ENCODE data around the gene TSSK2.
"Not testable (repeated sequence)": the region's sequence is repeated elsewhere in the genome, so short reads cannot be mapped to it uniquely, and the experiment has no call there.

The TSSK2 gene

DNA sequence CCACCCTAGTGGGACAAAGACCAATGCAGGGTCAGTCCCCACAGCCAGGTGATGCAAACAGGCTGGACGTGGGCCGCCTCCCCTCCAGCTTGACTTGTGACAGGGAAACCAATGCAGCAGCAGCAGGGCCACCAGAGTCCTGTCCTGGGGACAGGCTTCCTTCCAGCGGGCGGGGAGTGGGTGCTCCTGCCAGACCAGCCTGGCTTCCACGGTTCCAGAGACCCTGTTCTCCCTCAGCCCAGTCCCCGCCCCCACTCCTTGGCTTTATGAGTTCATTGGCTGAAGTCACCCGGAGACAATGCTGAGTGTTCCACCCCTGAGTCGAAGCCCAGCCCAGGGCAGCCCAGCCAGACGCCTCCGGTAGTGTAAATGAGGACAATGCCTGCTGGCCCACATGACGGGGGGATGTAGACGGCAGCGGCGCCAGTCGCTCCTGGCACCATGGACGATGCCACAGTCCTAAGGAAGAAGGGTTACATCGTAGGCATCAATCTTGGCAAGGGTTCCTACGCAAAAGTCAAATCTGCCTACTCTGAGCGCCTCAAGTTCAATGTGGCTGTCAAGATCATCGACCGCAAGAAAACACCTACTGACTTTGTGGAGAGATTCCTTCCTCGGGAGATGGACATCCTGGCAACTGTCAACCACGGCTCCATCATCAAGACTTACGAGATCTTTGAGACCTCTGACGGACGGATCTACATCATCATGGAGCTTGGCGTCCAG, at the start of gene TSSK2:
Gene TSSK2 (plus strand): TSS at position 350 of the 726 bp plus-strand sequence. CDS start 92 bp downstream, at position 442.
- peaks cover 8% of the 10 kb centered on the region; the same call in 1 of the 2 replicates for H3K36me3 ChIP-seq (ENCODE audit: insufficient read depth, low read length)
- no peak within 1 kb of the TSS for H3K4me3 ChIP-seq
- no peak for DNase-seq (ENCODE audit: low read depth, low spot score)
- TF ChIP-seq POLR2AphosphoS5 (IDR thresholded peaks at IDR 0.05; ENCODE audit: borderline replicate concordance, low read depth, low read length) (no peak), EZH2 (IDR thresholded peaks at IDR 0.05) (no peak), FOXP2 (optimal IDR thresholded peaks at IDR 0.05; ENCODE audit: control extremely low read depth, extremely low read length, insufficient read depth) (no peak)
- H3K27ac ChIP-seq = no peak within 1 kb of the TSS
- H3K9me3 ChIP-seq (ENCODE audit: low read depth, low read length) = no peaks in the 10 kb centered on the region
- no peak within 1 kb of the TSS for H3K9ac ChIP-seq (ENCODE audit: insufficient read length)

DNA sequence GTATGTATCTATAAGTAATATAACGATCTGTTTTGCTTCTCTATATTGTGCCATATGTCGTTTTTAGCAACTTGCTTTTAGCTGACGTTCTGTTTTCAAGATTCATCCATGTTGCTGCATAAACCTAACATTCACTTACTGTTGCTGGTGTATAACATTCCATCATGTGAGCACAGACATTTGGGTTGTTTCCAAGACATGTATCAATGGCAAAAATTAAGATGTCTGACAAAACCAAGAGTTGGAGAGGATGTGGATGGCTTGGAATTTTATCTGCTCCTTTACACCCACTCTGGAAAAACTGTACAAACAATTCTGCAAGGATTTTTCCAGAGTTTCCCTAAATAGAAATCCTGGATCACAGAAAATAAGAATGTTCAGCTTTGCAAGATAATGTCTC, 49.8 kb upstream of the TSSK2 start:
- Histone ChIP-seq H3K27ac (no peak overlapping the region), H3K9me3 (ENCODE audit: low read depth, low read length) (no peaks in the 10 kb centered on the region), H3K9ac (ENCODE audit: insufficient read length) (no peak overlapping the region), H3K4me3 (no peak overlapping the region), H3K36me3 (ENCODE audit: insufficient read depth, low read length) (no peaks in the 10 kb centered on the region; the same call in 1 of the 2 replicates)
- TF ChIP-seq FOXP2 (optimal IDR thresholded peaks at IDR 0.05; ENCODE audit: control extremely low read depth, extremely low read length, insufficient read depth) = no peak
- TF ChIP-seq POLR2AphosphoS5 (IDR thresholded peaks at IDR 0.05; ENCODE audit: borderline replicate concordance, low read depth, low read length) = no peak
- no peak for TF ChIP-seq EZH2 (IDR thresholded peaks at IDR 0.05)
- DNase-seq (ENCODE audit: low read depth, low spot score) = no peak

DNA sequence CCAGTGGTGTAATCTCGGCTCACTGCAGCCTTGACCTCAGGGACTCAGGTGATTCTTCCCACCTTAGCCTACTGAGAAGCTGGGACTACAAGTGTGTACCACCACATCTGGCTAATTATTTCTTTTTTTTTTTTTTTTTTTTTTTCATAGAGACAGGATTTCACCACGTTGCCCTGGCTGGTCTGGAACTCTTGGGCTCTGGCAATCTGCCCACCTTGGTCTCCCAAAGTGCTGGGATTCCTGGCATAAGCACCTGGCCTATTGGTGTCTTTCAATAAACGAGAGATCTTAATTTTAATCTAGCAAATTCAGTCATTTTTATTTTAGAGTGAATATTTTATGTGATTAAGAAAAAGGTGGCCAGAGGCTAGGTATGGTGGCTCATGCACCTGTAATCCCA, 49.0 kb upstream of the TSSK2 start:
- TF ChIP-seq FOXP2 (optimal IDR thresholded peaks at IDR 0.05; ENCODE audit: control extremely low read depth, extremely low read length, insufficient read depth) = no peak
- TF ChIP-seq EZH2 (IDR thresholded peaks at IDR 0.05) = no peak
- no peak for TF ChIP-seq POLR2AphosphoS5 (IDR thresholded peaks at IDR 0.05; ENCODE audit: borderline replicate concordance, low read depth, low read length)

DNA sequence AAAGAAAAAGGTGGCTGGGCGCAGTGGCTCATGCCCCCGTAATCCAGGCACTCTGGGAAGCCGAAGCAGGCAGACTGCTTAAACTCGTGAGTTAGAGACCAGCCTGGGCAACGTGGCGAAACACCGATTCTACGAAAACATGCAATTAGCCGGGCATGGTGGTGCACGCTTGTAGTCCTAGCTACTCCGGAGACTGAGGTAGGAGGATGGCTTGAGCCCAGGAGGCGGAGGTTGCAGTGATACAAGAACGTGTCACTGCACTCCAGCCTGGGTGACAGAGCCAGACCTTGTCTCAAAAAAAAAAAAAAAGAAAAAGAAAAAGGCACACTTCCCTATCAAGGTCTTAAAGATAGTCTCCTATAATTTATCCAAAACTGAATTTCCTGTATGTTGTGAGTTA, 48.3 kb upstream of the TSSK2 start:
- Histone ChIP-seq H3K36me3 (ENCODE audit: insufficient read depth, low read length) (no peaks in the 10 kb centered on the region; the same call in 1 of the 2 replicates), H3K9ac (ENCODE audit: insufficient read length) (no peak overlapping the region), H3K27ac (no peak overlapping the region), H3K4me3 (no peak overlapping the region), H3K9me3 (ENCODE audit: low read depth, low read length) (no peaks in the 10 kb centered on the region)
- DNase-seq (ENCODE audit: low read depth, low spot score) = no peak
- no peak for TF ChIP-seq FOXP2 (optimal IDR thresholded peaks at IDR 0.05; ENCODE audit: control extremely low read depth, extremely low read length, insufficient read depth)
- no peak for TF ChIP-seq EZH2 (IDR thresholded peaks at IDR 0.05)
- TF ChIP-seq POLR2AphosphoS5 (IDR thresholded peaks at IDR 0.05; ENCODE audit: borderline replicate concordance, low read depth, low read length) = no peak

More for the DNA sequence above, 49.0 kb upstream of the TSSK2 start:
- no peak for DNase-seq (ENCODE audit: low read depth, low spot score)
- Histone ChIP-seq H3K27ac (no peak overlapping the region), H3K9ac (ENCODE audit: insufficient read length) (no peak overlapping the region), H3K9me3 (ENCODE audit: low read depth, low read length) (no peaks in the 10 kb centered on the region), H3K36me3 (ENCODE audit: insufficient read depth, low read length) (no peaks in the 10 kb centered on the region; the same call in 1 of the 2 replicates), H3K4me3 (no peak overlapping the region)

DNA sequence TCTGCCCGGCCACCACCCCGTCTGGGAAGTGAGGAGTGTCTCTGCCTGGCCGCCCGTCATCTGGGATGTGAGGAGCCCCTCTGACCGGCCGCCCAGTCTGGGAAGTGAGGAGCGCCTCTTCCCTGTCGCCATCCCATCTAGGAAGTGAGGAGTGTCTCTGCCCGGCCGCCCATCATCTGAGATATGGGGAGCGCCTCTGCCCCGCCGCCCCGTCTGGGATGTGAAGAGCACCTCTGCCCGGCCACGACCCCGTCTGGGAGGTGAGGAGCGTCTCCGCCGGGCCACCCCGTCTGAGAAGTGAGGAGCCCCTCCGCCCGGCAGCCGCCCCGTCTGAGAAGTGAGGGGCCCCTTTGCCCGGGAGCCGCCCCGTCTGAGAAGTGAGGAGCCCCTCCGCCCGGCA, 47.0 kb upstream of the TSSK2 start:
- DNase-seq (ENCODE audit: low read depth, low spot score) = not testable (repeated sequence)

DNA sequence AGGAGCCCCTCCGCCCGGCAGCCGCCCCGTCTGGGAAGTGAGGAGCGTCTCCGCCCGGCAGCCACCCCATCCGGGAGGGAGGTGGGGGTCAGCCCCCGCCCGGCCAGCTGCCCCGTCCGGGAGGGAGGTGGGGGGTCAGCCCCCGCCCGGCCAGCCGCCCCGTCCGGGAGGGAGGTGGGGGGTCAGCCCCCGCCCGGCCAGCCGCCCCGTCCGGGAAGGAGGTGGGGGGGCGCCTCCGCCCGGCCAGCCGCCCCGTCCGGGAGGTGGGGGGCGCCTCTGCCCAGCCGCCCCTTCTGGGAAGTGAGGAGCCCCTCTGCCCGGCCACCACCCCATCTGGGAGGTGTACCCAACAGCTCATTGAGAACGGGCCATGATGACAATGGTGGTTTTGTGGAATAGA, 46.5 kb upstream of the TSSK2 start:
- H3K9ac ChIP-seq (ENCODE audit: insufficient read length); H3K9me3 ChIP-seq (ENCODE audit: low read depth, low read length); H3K27ac ChIP-seq: not testable (repeated sequence)

More for the DNA sequence above, 47.0 kb upstream of the TSSK2 start:
- H3K27ac ChIP-seq; H3K9ac ChIP-seq (ENCODE audit: insufficient read length); H3K9me3 ChIP-seq (ENCODE audit: low read depth, low read length); H3K4me3 ChIP-seq; H3K36me3 ChIP-seq (ENCODE audit: insufficient read depth, low read length): not testable (repeated sequence)

DNA sequence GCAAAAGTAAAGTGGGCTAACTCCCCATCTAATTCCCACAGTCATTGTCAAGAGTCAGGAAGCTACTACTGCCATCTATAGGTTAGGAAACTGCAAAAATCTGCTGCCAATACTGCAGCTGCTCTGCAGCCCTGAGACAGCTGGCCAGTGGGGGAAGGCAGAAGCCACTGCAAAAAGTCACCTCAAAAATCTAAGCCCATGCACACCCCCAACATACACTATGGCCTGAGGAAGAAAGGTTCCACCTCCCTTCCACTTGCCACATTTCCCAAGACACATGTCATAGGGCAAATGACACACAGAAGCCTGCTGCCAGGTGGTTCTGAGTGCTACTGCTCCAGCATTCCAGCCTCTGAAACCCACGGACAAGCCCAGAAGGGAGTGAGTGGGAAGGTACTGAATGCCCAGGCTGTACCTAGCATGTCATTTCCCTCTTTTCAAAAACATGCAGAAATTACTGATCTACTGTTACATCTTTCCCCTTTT, 45.8 kb upstream of the TSSK2 start:
- no peak for TF ChIP-seq FOXP2 (optimal IDR thresholded peaks at IDR 0.05; ENCODE audit: control extremely low read depth, extremely low read length, insufficient read depth)
- TF ChIP-seq EZH2 (IDR thresholded peaks at IDR 0.05) = no peak
- TF ChIP-seq POLR2AphosphoS5 (IDR thresholded peaks at IDR 0.05; ENCODE audit: borderline replicate concordance, low read depth, low read length) = no peak
- no peaks in the 10 kb centered on the region; the same call in 1 of the 2 replicates for H3K36me3 ChIP-seq (ENCODE audit: insufficient read depth, low read length)
- H3K27ac ChIP-seq = no peak overlapping the region
- no peak overlapping the region for H3K4me3 ChIP-seq
- H3K9ac ChIP-seq (ENCODE audit: insufficient read length) = no peak overlapping the region
- H3K9me3 ChIP-seq (ENCODE audit: low read depth, low read length) = no peaks in the 10 kb centered on the region
- no peak for DNase-seq (ENCODE audit: low read depth, low spot score)

More for the DNA sequence above, 46.5 kb upstream of the TSSK2 start:
- not testable (repeated sequence) for H3K36me3 ChIP-seq (ENCODE audit: insufficient read depth, low read length); H3K4me3 ChIP-seq; DNase-seq (ENCODE audit: low read depth, low spot score)

DNA sequence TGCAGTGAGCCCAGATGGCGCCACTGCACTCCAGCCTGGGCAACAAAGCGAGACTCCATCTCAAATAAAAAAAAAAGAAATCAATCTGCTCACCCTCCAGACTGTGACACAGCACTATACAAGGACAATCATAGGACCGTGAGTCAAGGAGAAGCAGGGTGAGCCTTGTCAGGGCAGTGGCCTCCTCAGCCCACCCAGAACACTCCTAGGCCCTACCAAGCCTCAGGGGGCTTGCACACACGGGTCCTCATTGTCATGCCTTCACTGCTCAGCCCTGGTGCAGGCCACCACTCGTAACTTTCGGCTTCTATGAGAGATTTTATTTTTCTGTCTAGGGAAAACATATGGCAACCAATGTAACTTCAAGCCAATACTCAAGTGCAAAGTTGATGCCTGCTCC, 44.7 kb upstream of the TSSK2 start:
- no peaks in the 10 kb centered on the region for H3K9me3 ChIP-seq (ENCODE audit: low read depth, low read length)
- no peak overlapping the region for H3K9ac ChIP-seq (ENCODE audit: insufficient read length)
- H3K27ac ChIP-seq = no peak overlapping the region
- no peak overlapping the region for H3K4me3 ChIP-seq
- TF ChIP-seq FOXP2 (optimal IDR thresholded peaks at IDR 0.05; ENCODE audit: control extremely low read depth, extremely low read length, insufficient read depth) = no peak
- no peak for TF ChIP-seq EZH2 (IDR thresholded peaks at IDR 0.05)
- TF ChIP-seq POLR2AphosphoS5 (IDR thresholded peaks at IDR 0.05; ENCODE audit: borderline replicate concordance, low read depth, low read length) = no peak
- H3K36me3 ChIP-seq (ENCODE audit: insufficient read depth, low read length) = no peaks in the 10 kb centered on the region; the same call in 1 of the 2 replicates
- no peak for DNase-seq (ENCODE audit: low read depth, low spot score)

DNA sequence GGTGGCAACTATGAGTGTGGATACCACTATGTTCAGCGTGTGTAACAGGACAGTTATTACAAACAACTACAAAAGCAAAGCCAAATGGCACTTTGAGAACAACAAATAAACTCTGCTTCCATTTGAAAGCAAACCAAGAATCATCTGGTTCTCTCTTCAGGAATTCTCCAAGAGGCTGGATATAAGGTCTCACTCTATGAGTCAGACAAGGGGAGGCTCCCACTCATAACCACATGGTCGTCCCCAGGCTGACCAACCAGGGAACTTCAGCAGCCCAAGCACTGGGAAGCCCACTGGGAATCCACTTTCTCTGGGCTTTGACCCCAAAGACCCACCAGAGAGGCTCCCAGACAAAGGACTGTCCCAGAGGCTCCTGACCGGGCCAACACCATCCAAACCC, 44.2 kb upstream of the TSSK2 start:
- no peak overlapping the region for H3K27ac ChIP-seq
- H3K36me3 ChIP-seq (ENCODE audit: insufficient read depth, low read length) = no peaks in the 10 kb centered on the region; the same call in 1 of the 2 replicates
- TF ChIP-seq EZH2 (IDR thresholded peaks at IDR 0.05) (no peak), POLR2AphosphoS5 (IDR thresholded peaks at IDR 0.05; ENCODE audit: borderline replicate concordance, low read depth, low read length) (no peak), FOXP2 (optimal IDR thresholded peaks at IDR 0.05; ENCODE audit: control extremely low read depth, extremely low read length, insufficient read depth) (no peak)
- H3K9ac ChIP-seq (ENCODE audit: insufficient read length) = no peak overlapping the region
- no peak for DNase-seq (ENCODE audit: low read depth, low spot score)
- no peaks in the 10 kb centered on the region for H3K9me3 ChIP-seq (ENCODE audit: low read depth, low read length)
- H3K4me3 ChIP-seq = no peak overlapping the region
